ENCODE results near the gene ITFG2. TPM values are rescaled to one million over a fixed set of nuclear protein-coding genes. Genes with fewer than 3 reads are reported as not detected.
A peak's percentile ranks its signal among the peaks of the same experiment; 100 is the strongest.

ITFG2 gene
- total RNA-seq, 2 experiments from 2014 or later = 25.9 to 29.5 TPM

DNA sequence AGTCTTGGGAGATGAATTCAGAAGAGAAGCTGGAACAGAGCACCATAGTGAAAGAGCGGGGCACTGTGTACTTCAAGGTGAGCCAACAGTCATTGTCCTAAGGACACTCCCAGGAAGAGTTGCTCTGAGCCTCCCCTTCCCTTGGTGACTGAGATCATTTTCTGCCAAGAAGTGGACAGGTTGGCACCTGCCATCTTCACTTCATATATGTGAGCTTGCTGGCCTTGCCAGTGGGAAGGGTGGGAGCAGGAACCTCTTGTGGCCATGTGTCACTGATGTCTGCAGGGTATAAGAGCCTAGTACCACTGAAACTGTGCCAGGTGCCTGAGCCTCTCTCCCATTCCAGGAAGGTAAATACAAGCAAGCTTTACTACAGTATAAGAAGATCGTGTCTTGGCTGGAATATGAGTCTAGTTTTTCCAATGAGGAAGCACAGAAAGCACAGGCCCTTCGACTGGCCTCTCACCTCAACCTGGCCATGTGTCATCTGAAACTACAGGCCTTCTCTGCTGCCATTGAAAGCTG is 12.4 kb upstream of the ITFG2 start:
- peaks cover 75% of the 10 kb centered on the region for H3K36me3 Mint-ChIP-seq (ENCODE audit: low read depth)

DNA sequence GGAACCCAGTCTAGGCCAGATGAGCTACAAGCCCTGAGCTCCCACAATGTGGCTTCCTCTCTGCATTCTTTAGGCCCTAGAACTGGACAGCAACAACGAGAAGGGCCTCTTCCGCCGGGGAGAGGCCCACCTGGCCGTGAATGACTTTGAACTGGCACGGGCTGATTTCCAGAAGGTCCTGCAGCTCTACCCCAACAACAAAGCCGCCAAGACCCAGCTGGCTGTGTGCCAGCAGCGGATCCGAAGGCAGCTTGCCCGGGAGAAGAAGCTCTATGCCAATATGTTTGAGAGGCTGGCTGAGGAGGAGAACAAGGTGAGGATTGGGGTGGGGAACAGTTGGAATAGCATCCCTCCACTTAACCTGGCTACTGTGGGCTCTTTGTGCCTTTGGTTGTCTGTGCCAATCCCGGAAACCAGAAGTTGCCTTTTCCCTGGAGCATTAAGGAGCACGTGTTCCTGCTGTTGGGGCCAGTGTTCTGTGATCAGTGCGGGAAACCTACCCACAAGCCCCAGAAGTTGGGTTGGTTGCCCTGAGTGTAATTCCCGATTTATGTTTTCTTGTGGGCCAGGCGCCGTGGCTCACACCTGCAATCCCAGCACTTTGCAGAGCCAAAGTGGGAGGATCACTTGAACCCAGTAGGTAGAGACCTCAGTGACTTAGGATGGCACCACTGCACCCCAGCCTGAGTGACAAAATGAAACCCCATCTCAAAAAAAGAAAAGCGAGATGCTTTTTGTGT is 11.3 kb upstream of the ITFG2 start:
- Mint-ChIP-seq H3K27me3 (no peaks in the 10 kb centered on the region), H3K4me1 (peaks cover 16% of the 10 kb centered on the region), H3K9me3 (no peaks in the 10 kb centered on the region), H3K4me3 (no peak overlapping the region), H3K36me3 (ENCODE audit: low read depth) (peaks cover 77% of the 10 kb centered on the region), H3K27ac (no peak overlapping the region)
- CTCF ChIA-PET = interaction anchor here (1.1 kb wide), 1 partner anchor 12 kb away, joined by 3 read pairs; no protein-coding TSS in a partner anchor
- POLR2A ChIA-PET = interaction anchor here (1.9 kb wide), 1 partner anchor 110 kb away, joined by 4 read pairs; no protein-coding TSS in a partner anchor
- DNase-seq = no peak

More for the DNA sequence above, 12.4 kb upstream of the ITFG2 start:
- H3K9me3 Mint-ChIP-seq = no peaks in the 10 kb centered on the region
- POLR2A ChIA-PET = interaction anchor here (1.9 kb wide), 1 partner anchor 109 kb away, joined by 4 read pairs; no protein-coding TSS in a partner anchor
- H3K4me1 Mint-ChIP-seq = peaks cover 17% of the 10 kb centered on the region
- CTCF ChIA-PET = interaction anchor here (0.6 to 1.0 kb wide), 2 partner anchors 11 to 16 kb away, joined by 3 to 5 read pairs; no protein-coding TSS in a partner anchor
- no peak overlapping the region for H3K27ac Mint-ChIP-seq
- H3K4me3 Mint-ChIP-seq = no peak overlapping the region
- DNase-seq = no peak
- H3K27me3 Mint-ChIP-seq = no peaks in the 10 kb centered on the region

DNA sequence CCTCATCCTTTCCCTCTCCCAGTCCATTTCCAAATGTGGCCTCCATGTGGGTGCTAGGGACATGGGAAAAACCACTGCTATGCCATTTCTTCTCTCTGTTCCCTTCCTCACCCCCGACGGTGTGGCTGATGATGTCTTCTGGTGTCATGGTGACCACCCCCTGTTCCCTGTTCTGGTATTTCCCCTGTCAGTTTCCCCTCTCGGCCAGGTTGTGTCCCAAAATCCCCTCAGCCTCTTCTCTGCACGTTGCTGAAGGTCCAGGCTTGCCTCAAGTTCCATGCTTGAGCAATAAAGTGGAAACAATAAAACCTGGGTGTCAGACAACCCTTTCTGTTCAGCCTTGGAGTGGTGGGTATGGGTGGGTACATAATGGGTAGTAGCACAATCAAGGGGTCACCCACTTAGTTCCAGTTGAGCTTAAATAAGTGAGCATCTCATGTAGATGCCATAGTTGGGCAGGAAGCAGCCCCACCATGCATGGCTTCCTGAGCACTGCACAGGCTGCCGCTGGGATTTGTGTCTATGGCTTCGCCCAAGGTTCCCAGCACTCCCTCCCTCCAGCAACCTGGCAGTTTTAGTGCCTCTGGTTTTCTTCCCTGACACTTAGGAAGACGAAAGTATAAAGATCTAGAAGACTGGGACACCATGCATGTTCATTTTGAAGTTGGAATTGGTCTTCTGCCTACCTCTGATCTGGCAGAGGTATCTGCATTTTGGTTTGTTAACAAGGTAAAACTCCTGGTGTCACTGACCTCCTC is 8.7 kb upstream of the ITFG2 start:
- Mint-ChIP-seq H3K4me3 (no peak overlapping the region), H3K9me3 (no peaks in the 10 kb centered on the region), H3K27me3 (no peaks in the 10 kb centered on the region), H3K4me1 (no peaks in the 10 kb centered on the region), H3K27ac (no peak overlapping the region), H3K36me3 (ENCODE audit: low read depth) (peaks cover 65% of the 10 kb centered on the region)
- ChIA-PET CTCF (no interaction called here), POLR2A (interaction anchor here (1.1 kb wide), 1 partner anchor 8 kb away, joined by 5 read pairs; no protein-coding TSS in a partner anchor)
- DNase-seq = no peak

DNA sequence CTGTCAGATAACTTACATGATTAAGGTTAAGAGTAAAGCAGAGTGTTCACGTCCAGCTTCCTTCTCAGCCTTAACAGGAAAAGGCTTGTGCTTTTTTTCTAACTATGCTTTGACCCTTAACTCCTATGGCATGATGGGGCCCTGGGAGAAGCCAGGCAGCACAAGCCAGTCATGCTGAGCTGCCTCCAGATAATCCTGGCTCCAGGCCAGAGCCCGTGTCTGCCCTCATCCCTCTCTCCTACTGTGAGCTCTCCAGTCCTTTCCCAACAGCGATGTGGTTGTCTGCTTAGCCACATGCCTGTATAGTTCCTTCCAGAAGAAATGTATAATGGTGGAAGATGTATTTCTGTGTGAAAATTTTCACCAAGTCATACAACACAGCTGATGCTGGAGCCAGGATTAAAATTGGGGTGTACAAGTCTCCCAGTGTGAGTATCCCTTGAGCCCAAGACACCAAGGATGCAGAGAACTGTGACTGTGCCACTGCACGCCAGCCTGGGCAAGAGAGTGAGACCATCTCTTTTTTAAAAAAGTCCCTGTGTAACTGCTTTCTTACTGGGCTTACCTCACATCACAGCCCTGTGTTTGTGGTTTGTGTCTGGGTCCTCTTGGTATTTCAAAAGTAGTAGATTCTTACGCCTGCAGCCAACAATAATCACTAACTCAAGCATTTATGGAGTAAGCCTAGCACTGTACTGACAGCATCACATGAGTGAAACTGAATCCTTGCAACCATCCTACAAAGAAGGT is 7.9 kb upstream of the ITFG2 start:
- DNase-seq = no peak
- Mint-ChIP-seq H3K27ac (peak overlapping the region; percentile 23), H3K9me3 (no peaks in the 10 kb centered on the region), H3K27me3 (no peaks in the 10 kb centered on the region), H3K36me3 (ENCODE audit: low read depth) (peaks cover 57% of the 10 kb centered on the region), H3K4me1 (no peaks in the 10 kb centered on the region), H3K4me3 (no peak overlapping the region)
- CTCF ChIA-PET = no interaction called here
- POLR2A ChIA-PET = interaction anchor here (0.9 to 1.1 kb wide), 2 partner anchors 8 kb away, joined by 5 read pairs; no protein-coding TSS in a partner anchor

DNA sequence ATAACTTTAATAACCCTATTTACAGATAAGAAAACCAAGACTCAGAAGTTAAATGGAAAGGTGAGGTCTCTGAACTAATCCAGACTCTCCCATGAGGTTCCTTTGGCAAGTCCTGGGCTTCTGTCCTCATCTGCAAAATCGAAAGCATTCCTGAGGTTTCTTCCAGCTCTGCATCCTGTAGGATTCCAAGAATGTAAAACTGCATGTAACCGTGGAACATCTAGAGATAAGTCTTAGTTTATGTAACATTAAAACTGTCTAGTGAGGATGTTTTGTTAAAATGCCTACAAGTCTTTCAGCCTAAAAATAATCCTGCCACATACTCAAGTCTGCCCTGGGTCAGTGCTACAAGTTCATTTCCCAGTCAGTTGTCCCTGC is 7.3 kb upstream of the ITFG2 start:
- Mint-ChIP-seq H3K4me1 (no peaks in the 10 kb centered on the region), H3K27ac (peak overlapping the region; percentile 23), H3K27me3 (no peaks in the 10 kb centered on the region), H3K36me3 (ENCODE audit: low read depth) (peaks cover 53% of the 10 kb centered on the region), H3K9me3 (no peaks in the 10 kb centered on the region), H3K4me3 (no peak overlapping the region)
- DNase-seq = no peak
- ChIA-PET CTCF (interaction anchor here (0.9 kb wide), 1 partner anchor 69 kb away, joined by 4 read pairs; no protein-coding TSS in a partner anchor), POLR2A (interaction anchor here (0.9 kb wide), 1 partner anchor 9 kb away, joined by 5 read pairs; no protein-coding TSS in a partner anchor)

DNA sequence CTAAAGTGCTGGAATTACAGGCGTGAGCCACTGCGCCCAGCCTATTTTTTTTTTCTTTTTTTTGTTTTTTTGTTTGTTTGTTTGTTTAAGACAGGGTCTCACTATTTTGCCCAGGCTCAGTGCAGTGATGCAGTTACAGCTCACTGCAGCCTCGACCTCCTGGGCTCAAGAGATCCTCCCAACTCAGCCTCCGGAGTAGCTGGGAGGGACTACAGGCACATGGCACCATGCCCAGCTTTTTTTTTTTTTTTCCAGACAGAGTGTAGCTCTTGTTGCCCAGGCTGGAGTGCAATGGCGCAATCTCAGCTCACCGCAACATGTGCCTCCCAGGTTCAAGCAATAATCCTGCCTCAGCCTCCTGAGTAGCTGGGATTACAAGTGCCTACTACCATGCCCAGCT is 5.8 kb upstream of the ITFG2 start:
- Mint-ChIP-seq H3K27ac (no peak overlapping the region), H3K9me3 (no peaks in the 10 kb centered on the region), H3K27me3 (no peaks in the 10 kb centered on the region), H3K36me3 (ENCODE audit: low read depth) (peaks cover 40% of the 10 kb centered on the region), H3K4me3 (no peak overlapping the region), H3K4me1 (peaks cover 5% of the 10 kb centered on the region)
- POLR2A ChIA-PET = no interaction called here
- DNase-seq = no peak
- CTCF ChIA-PET = interaction anchor here (0.9 kb wide), 1 partner anchor 128 kb away, joined by 3 read pairs; no protein-coding TSS in a partner anchor

DNA sequence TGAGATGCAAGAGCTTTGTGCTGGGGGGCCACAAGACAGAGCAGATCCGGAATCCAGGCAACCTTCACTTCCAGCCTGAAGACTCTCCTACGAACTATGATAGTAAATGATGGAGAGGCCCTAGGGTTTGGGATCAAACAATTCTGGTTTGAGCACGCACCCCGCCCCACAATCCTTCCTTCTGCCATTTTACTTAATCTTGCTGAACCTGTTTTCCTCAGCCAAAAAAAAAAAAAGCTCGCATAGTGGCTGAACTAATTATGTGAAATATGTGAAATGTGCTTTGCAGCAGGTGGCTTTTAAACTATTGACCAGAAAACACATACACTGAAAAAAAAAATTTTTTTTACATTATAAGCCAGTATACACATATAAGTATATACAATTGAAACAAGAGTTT is 667 bp upstream of the ITFG2 start:
- DNase-seq = no peak
- Mint-ChIP-seq H3K27ac (no peak overlapping the region), H3K9me3 (no peaks in the 10 kb centered on the region), H3K4me3 (peak overlapping the region; percentile 99), H3K27me3 (no peaks in the 10 kb centered on the region), H3K4me1 (peaks cover 27% of the 10 kb centered on the region), H3K36me3 (ENCODE audit: low read depth) (peaks cover 6% of the 10 kb centered on the region)
- POLR2A ChIA-PET = interaction anchor here (2.0 to 3.8 kb wide), 4 partner anchors 14 to 121 kb away, joined by 6 to 36 read pairs (median 15); partner anchors contain the start of genes FKBP4, FOXM1 and RHNO1
- CTCF ChIA-PET = interaction anchor here (2.0 kb wide), 1 partner anchor 16 kb away, joined by 4 read pairs; no protein-coding TSS in a partner anchor

DNA sequence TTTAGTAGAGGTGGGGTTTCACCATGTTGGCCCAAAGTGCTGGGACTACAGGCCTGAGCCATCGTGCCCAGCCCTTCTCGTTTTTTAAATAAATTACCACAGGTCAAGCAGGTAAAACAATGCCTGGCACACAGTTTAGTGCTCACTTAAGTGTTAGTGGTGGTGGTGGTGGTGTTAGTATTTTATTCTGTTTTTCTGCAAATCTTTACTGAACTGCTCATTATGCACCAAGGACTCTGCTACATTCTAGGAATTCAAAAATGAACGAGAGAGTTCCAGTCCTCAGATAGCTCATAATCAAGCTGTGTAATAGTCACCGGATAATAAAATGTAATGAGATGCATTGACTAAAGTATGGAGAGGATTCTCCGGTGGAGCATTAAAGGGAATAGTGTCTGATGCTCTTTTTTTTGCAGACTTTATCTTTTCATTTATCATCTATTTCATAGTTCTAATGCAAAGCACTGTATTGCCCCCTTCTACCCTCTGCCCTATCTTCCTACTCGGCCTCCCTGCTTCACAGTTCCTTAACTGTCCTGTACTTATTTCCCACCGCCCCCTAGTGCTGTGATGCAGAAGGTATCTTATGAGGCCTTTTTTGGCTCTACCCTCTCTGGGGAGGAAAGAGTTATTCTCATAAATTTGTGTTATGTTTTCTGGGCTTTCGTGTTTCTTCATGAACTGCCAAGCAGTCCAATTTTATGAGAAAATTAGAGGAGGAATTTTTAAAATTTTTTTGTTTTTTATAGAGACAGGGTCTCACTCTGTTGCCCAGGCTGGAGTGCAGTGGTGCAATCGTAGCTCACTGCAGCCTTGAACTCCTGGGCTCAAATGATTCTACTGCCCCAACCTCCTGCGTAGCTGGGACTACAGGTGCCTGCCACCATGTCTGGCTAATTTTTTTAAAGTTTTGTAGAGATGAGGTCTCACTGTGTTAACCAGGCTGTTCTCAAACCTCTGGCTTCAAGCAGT is 1.0 kb downstream of the ITFG2 start:
- Mint-ChIP-seq H3K4me1 (peaks cover 27% of the 10 kb centered on the region), H3K27me3 (no peaks in the 10 kb centered on the region), H3K27ac (peak overlapping the region; percentile 97), H3K4me3 (peak overlapping the region; percentile 99), H3K9me3 (no peaks in the 10 kb centered on the region), H3K36me3 (ENCODE audit: low read depth) (peaks cover 9% of the 10 kb centered on the region)
- peak; percentile 63 for DNase-seq
- ChIA-PET POLR2A (interaction anchor here (0.9 to 3.8 kb wide), 7 partner anchors 16 to 130 kb away, joined by 3 to 36 read pairs (median 6); partner anchors contain the start of genes FKBP4, FOXM1 and RHNO1), CTCF (interaction anchor here (1.0 to 3.1 kb wide), 6 partner anchors 13 to 131 kb away, joined by 3 to 14 read pairs (median 4); no protein-coding TSS in a partner anchor)

DNA sequence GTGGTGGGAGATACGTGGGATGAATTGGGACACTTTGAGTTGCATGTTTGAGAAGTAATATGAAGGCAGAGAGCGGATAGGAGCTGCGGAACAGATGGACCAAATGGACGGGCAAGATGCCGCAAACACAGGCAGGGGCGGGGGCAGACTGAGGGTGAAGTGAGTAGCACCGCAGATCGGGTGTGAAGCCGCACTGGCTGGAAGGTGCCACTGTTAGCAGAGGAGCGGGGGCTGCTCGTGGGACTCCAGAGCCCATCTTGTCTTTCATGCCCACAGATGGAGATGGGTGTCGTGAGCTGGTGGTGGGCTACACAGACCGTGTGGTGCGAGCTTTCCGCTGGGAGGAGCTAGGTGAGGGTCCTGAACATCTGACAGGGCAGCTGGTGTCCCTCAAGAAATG is 7.3 kb downstream of the ITFG2 start:
- POLR2A ChIA-PET = no interaction called here
- Mint-ChIP-seq H3K27me3 (no peaks in the 10 kb centered on the region), H3K4me3 (no peak overlapping the region), H3K36me3 (ENCODE audit: low read depth) (peaks cover 42% of the 10 kb centered on the region), H3K27ac (no peak overlapping the region), H3K4me1 (peaks cover 6% of the 10 kb centered on the region), H3K9me3 (no peaks in the 10 kb centered on the region)
- DNase-seq = no peak
- CTCF ChIA-PET = interaction anchor here (0.9 to 1.1 kb wide), 2 partner anchors 136 to 137 kb away, joined by 3 to 5 read pairs; no protein-coding TSS in a partner anchor

DNA sequence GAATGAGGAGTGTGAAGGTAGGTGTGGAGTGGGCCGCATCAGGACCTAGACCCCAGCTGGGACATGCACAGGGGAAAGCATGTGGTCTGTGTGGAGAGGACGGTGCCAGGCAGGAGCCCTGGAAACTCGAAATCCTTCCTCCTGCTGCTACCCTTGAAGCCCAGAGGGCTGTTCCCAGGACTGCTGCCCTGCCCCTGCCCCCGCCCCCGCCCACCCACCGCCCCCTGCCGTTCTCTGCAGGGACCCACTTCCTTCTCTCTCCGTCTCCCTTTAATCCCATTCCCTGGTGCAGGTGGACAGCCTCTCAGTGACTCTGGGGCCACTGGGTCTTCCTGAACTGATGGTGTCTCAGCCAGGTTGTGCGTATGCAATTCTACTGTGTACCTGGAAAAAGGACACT is 8.0 kb downstream of the ITFG2 start:
- Mint-ChIP-seq H3K9me3 (no peaks in the 10 kb centered on the region), H3K4me1 (peaks cover 3% of the 10 kb centered on the region), H3K27me3 (no peaks in the 10 kb centered on the region), H3K36me3 (ENCODE audit: low read depth) (peaks cover 47% of the 10 kb centered on the region), H3K4me3 (no peak overlapping the region), H3K27ac (no peak overlapping the region)
- CTCF ChIA-PET = interaction anchor here (0.9 kb wide), 1 partner anchor 137 kb away, joined by 3 read pairs; no protein-coding TSS in a partner anchor
- POLR2A ChIA-PET = no interaction called here
- no peak for DNase-seq

DNA sequence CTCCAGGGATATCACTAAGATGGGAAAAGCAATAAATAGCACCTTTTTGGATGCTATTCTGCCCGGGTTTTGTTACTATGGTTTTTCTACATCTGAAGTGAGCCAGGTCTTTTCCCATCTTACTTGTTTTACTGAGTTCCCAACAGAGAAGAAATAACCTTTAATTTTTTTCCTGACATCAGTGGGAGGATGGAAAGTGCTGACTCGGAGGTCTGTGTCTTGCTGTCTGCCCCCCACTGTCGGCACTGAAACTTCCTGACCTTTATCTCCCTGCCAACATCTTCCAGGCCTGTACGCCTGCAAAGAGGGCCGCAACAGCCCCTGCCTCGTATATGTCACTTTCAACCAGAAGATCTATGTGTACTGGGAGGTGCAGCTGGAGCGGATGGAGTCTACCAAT is 11.0 kb downstream of the ITFG2 start:
- H3K27me3 Mint-ChIP-seq = no peaks in the 10 kb centered on the region
- DNase-seq = no peak
- no peaks in the 10 kb centered on the region for H3K4me1 Mint-ChIP-seq
- H3K27ac Mint-ChIP-seq = no peak overlapping the region
- H3K36me3 Mint-ChIP-seq (ENCODE audit: low read depth) = peaks cover 38% of the 10 kb centered on the region
- CTCF ChIA-PET = no interaction called here
- POLR2A ChIA-PET = no interaction called here
- no peak overlapping the region for H3K4me3 Mint-ChIP-seq
- H3K9me3 Mint-ChIP-seq = no peaks in the 10 kb centered on the region

Measured in activated CD4-positive, alpha-beta memory T cell treated with anti-CD3 and anti-CD28 coated beads, Interleukin-2, amount 10 ng/mL, durations not matched to agents 7 days and 5 days (primary cell).